ENCODE measurements around the gene TMEM145. TPM values are rescaled to one million over a fixed set of nuclear protein-coding genes. Genes with fewer than 3 reads are reported as not detected.

The TMEM145 gene
- polyA plus RNA-seq, 1 donor from 2014 or later: 30.9 TPM

GRCh38 chr19:42301646-42302203 is 11.4 kb upstream of the TMEM145 start, which contains the start of gene PRR19:
Gene PRR19 (plus strand): TSS chr19:42302132. CDS start chr19:42309585, 7,453 bp downstream.
- no peaks in the 10 kb centered on the region for H3K27me3 ChIP-seq (ENCODE audit: insufficient read depth, low read depth, low read length)
- peak within 1 kb of the TSS; percentile 99 for H3K27ac ChIP-seq (ENCODE audit: low read length)
- peak within 1 kb of the TSS; percentile 61 for H3K4me2 ChIP-seq (ENCODE audit: low read length)
- no peaks in the 10 kb centered on the region for H3F3A ChIP-seq (ENCODE audit: insufficient read depth, low read length, poor library complexity, severe bottlenecking)
- peak within 1 kb of the TSS; percentile 65 for H2AFZ ChIP-seq (ENCODE audit: low read depth, low read length)
- TF ChIP-seq TAF1 (IDR thresholded peaks at IDR 0.05; ENCODE audit: low read depth) (no peak), MXI1 (conservative IDR thresholded peaks at IDR 0.05; ENCODE audit: poor library complexity, severe bottlenecking) (no peak), EZH2 (IDR thresholded peaks at IDR 0.05; ENCODE audit: borderline replicate concordance, insufficient read depth, low read length, poor library complexity, severe bottlenecking) (no peak), SMC3 (conservative IDR thresholded peaks at IDR 0.05; ENCODE audit: poor library complexity) (no peak), POLR2AphosphoS5 (IDR thresholded peaks at IDR 0.05) (no peak), CTCF (IDR thresholded peaks at IDR 0.05; ENCODE audit: poor library complexity, severe bottlenecking) (no peak), RAD21 (conservative IDR thresholded peaks at IDR 0.05) (no peak), REST (IDR thresholded peaks at IDR 0.05; ENCODE audit: borderline replicate concordance) (no peak), EP300 (conservative IDR thresholded peaks at IDR 0.05; ENCODE audit: poor library complexity, severe bottlenecking) (no peak)
- no peaks in the 10 kb centered on the region for H3K36me3 ChIP-seq (ENCODE audit: insufficient read depth, low read length)
- H4K20me1 ChIP-seq (ENCODE audit: insufficient read depth): peaks cover 5% of the 10 kb centered on the region
- H3K9ac ChIP-seq (ENCODE audit: low read length): peak within 1 kb of the TSS; percentile 99
- H3K9me2 ChIP-seq (ENCODE audit: insufficient read depth, low read length): no peaks in the 10 kb centered on the region
- H3K79me2 ChIP-seq (replicated peaks; ENCODE audit: insufficient read depth, low read length): peaks cover 26% of the 10 kb centered on the region
- H3K4me3 ChIP-seq (ENCODE audit: low read length): peak within 1 kb of the TSS; percentile 96
- no peaks in the 10 kb centered on the region for H3K9me3 ChIP-seq (ENCODE audit: low read length)

- peak overlapping the region; percentile 93 for H3K27ac ChIP-seq (ENCODE audit: low read length)
- peak overlapping the region; percentile 99 for H3K9ac ChIP-seq (ENCODE audit: low read length)
- no peaks in the 10 kb centered on the region for H3F3A ChIP-seq (ENCODE audit: insufficient read depth, low read length, poor library complexity, severe bottlenecking)
- H3K4me2 ChIP-seq (ENCODE audit: low read length): peak overlapping the region; percentile 54
- no peaks in the 10 kb centered on the region for H4K20me1 ChIP-seq (ENCODE audit: insufficient read depth)
- peak overlapping the region; percentile 58 for H2AFZ ChIP-seq (ENCODE audit: low read depth, low read length)
- H3K9me3 ChIP-seq (ENCODE audit: low read length): no peaks in the 10 kb centered on the region
- H3K79me2 ChIP-seq (replicated peaks; ENCODE audit: insufficient read depth, low read length): peaks cover 26% of the 10 kb centered on the region
- TF ChIP-seq EP300 (conservative IDR thresholded peaks at IDR 0.05; ENCODE audit: poor library complexity, severe bottlenecking) (no peak), MXI1 (conservative IDR thresholded peaks at IDR 0.05; ENCODE audit: poor library complexity, severe bottlenecking) (no peak), SMC3 (conservative IDR thresholded peaks at IDR 0.05; ENCODE audit: poor library complexity) (no peak), EZH2 (IDR thresholded peaks at IDR 0.05; ENCODE audit: borderline replicate concordance, insufficient read depth, low read length, poor library complexity, severe bottlenecking) (no peak), RAD21 (conservative IDR thresholded peaks at IDR 0.05) (no peak), REST (IDR thresholded peaks at IDR 0.05; ENCODE audit: borderline replicate concordance) (no peak), TAF1 (IDR thresholded peaks at IDR 0.05; ENCODE audit: low read depth) (no peak), POLR2AphosphoS5 (IDR thresholded peaks at IDR 0.05) (no peak), CTCF (IDR thresholded peaks at IDR 0.05; ENCODE audit: poor library complexity, severe bottlenecking) (no peak)
- no peaks in the 10 kb centered on the region for H3K9me2 ChIP-seq (ENCODE audit: insufficient read depth, low read length)
- H3K36me3 ChIP-seq (ENCODE audit: insufficient read depth, low read length): no peaks in the 10 kb centered on the region
- peak overlapping the region; percentile 96 for H3K4me3 ChIP-seq (ENCODE audit: low read length)
- H3K27me3 ChIP-seq (ENCODE audit: insufficient read depth, low read depth, low read length): no peaks in the 10 kb centered on the region
Measured at GRCh38 chr19:42303101-42303464, 10.0 kb upstream of the TMEM145 start.
